Neural cell (in vitro differentiated cells): ENCODE data around the gene HDAC9. TPM values are rescaled to one million over a fixed set of nuclear protein-coding genes. Genes with fewer than 3 reads are reported as not detected.

Source experiments
- H2AFZ ChIP-seq: fragments of 200-600, 300-800 bp; sonication (generic), shearing (Covaris generic); 2 replicates; pipeline ENCODE4 v1.6.0; 2014; ENCODE audit warnings: low read depth, mild to moderate bottlenecking, antibody characterized with exemption, low read length, moderate library complexity
- H3F3A ChIP-seq: fragments of 200-600 bp; shearing (Covaris generic); 2 replicates; pipeline ENCODE4 v1.6.1; 2016; ENCODE audit warnings: mild to moderate bottlenecking, moderate library complexity, mixed read lengths, antibody characterized with exemption, low read length; ENCODE audit not compliant: insufficient read depth, poor library complexity, severe bottlenecking
- H3K27ac ChIP-seq: fragments of 200-600, 300-800 bp; sonication (generic), shearing (Covaris generic); 2 replicates; pipeline ENCODE4 v1.5.1; 2014; ENCODE audit warnings: mild to moderate bottlenecking, low read length, moderate library complexity
- H3K27me3 ChIP-seq: fragments of 300-800, 200-600 bp; sonication (generic), shearing (Covaris generic); 2 replicates; pipeline ENCODE4 v1.6.0; 2014; ENCODE audit warnings: mild to moderate bottlenecking, low read depth, low read length, moderate library complexity; ENCODE audit not compliant: insufficient read depth
- H3K36me3 ChIP-seq: fragments of 300-800, 200-600 bp; sonication (generic), shearing (Covaris generic); 2 replicates; pipeline ENCODE4 v1.5.1; 2014; ENCODE audit warnings: mild to moderate bottlenecking, antibody characterized with exemption, low read length, moderate library complexity; ENCODE audit not compliant: insufficient read depth
- H3K4me2 ChIP-seq: fragments of 300-800, 200-600 bp; sonication (generic), shearing (Covaris generic); 2 replicates; pipeline ENCODE4 v1.6.0; 2014; ENCODE audit warnings: mild to moderate bottlenecking, low read length
- H3K4me3 ChIP-seq: fragments of 300-800, 200-600 bp; sonication (generic), shearing (Covaris generic); 2 replicates; pipeline ENCODE4 v1.5.1; 2014; ENCODE audit warnings: mild to moderate bottlenecking, low read length, moderate library complexity
- H3K79me2 ChIP-seq: fragments of 200-600 bp; shearing (Covaris generic); replicated peaks from 2 replicates; pipeline ENCODE4 v1.6.0; 2014; ENCODE audit warnings: mild to moderate bottlenecking, low read length, moderate library complexity; ENCODE audit not compliant: insufficient read depth
- H3K9ac ChIP-seq: fragments of 300-800, 200-600 bp; sonication (generic), shearing (Covaris generic); 2 replicates; pipeline ENCODE4 v1.6.1; 2016; ENCODE audit warnings: mild to moderate bottlenecking, low read length, mixed read lengths
- H3K9me2 ChIP-seq: fragments of 200-600 bp; shearing (Covaris generic); 2 replicates; pipeline ENCODE4 v1.6.1; 2016; ENCODE audit warnings: mild to moderate bottlenecking, low read length, mixed read lengths; ENCODE audit not compliant: insufficient read depth
- H3K9me3 ChIP-seq: fragments of 200-600, 300-800 bp; sonication (generic), shearing (Covaris generic); 2 replicates; pipeline ENCODE4 v1.6.1; 2016; ENCODE audit warnings: mild to moderate bottlenecking, mixed run types, low read length, moderate library complexity, mixed read lengths
- H4K20me1 ChIP-seq: fragments of 200-600 bp; shearing (Covaris generic); 2 replicates; pipeline ENCODE4 v1.6.1; 2016; ENCODE audit warnings: mild to moderate bottlenecking, mixed run types; ENCODE audit not compliant: insufficient read depth
- CTCF ChIP-seq: fragments of 450-650 bp; IDR thresholded peaks from 2 replicates; pipeline ENCODE4 v1.5.1; 2014; ENCODE audit warnings: antibody characterized with exemption, mild to moderate bottlenecking, moderate library complexity; ENCODE audit not compliant: poor library complexity, severe bottlenecking
- EP300 ChIP-seq: fragments of 450-650 bp; conservative IDR thresholded peaks from 2 replicates; pipeline ENCODE4 v1.6.1; 2014; ENCODE audit warnings: antibody characterized with exemption, mild to moderate bottlenecking, moderate library complexity; ENCODE audit not compliant: poor library complexity, severe bottlenecking
- EZH2 ChIP-seq: fragments of 200-600, 300-800 bp; shearing (Covaris generic), sonication (generic); IDR thresholded peaks from 2 replicates; pipeline ENCODE4 v1.6.1; 2014; ENCODE audit warnings: antibody characterized with exemption, low read length, borderline replicate concordance, mild to moderate bottlenecking; ENCODE audit not compliant: insufficient read depth, poor library complexity, severe bottlenecking
- MXI1 ChIP-seq: fragments of 450-650 bp; conservative IDR thresholded peaks from 2 replicates; pipeline ENCODE4 v1.6.1; 2014; ENCODE audit warnings: antibody characterized with exemption, mild to moderate bottlenecking; ENCODE audit not compliant: poor library complexity, severe bottlenecking
- POLR2AphosphoS5 ChIP-seq: IDR thresholded peaks from 2 replicates; pipeline ENCODE4 v1.6.1; 2012
- RAD21 ChIP-seq: fragments of 450-650 bp; conservative IDR thresholded peaks from 2 replicates; pipeline ENCODE4 v1.6.1; 2014; ENCODE audit warnings: antibody characterized with exemption, mild to moderate bottlenecking, moderate library complexity
- REST ChIP-seq: IDR thresholded peaks from 2 replicates; pipeline ENCODE4 v1.6.1; 2012; ENCODE audit warnings: borderline replicate concordance
- SMC3 ChIP-seq: fragments of 450-650 bp; conservative IDR thresholded peaks from 2 replicates; pipeline ENCODE4 v1.6.1; 2014; ENCODE audit warnings: antibody characterized with exemption, mild to moderate bottlenecking, moderate library complexity; ENCODE audit not compliant: poor library complexity
- TAF1 ChIP-seq: IDR thresholded peaks from 2 replicates; pipeline ENCODE4 v1.6.1; 2012; ENCODE audit warnings: low read depth
- polyA plus RNA-seq: library from polyadenylated mRNA; depleted of rRNA; stranded (reverse); fragments of >200 nt; gene quantifications from 2 replicates; pipeline ENCODE4 v1.2.3, GENCODE V29; 2014

The HDAC9 gene
- polyA plus RNA-seq, 1 donor from 2014 or later, result 15.9 TPM

- TF ChIP-seq EZH2 (no peak), TAF1 (no peak)
Measured at GRCh38 chr7:19015098-19015497, 519.5 kb downstream of the HDAC9 start (continued).

GRCh38 chr7:19016140-19016539 is 520.6 kb downstream of the HDAC9 start:
- Histone ChIP-seq H4K20me1 (no peaks in the 10 kb centered on the region), H3K4me2 (no peak overlapping the region), H3K9me3 (no peaks in the 10 kb centered on the region), H3K27ac (no peak overlapping the region), H2AFZ (no peak overlapping the region), H3F3A (no peaks in the 10 kb centered on the region), H3K27me3 (no peaks in the 10 kb centered on the region), H3K9me2 (no peaks in the 10 kb centered on the region), H3K4me3 (no peak overlapping the region), H3K79me2 (no peaks in the 10 kb centered on the region), H3K36me3 (no peaks in the 10 kb centered on the region), H3K9ac (no peak overlapping the region)
- no peak for TF ChIP-seq RAD21
- TF ChIP-seq EZH2, result no peak
- no peak for TF ChIP-seq MXI1
- TF ChIP-seq REST, result no peak
- TF ChIP-seq POLR2AphosphoS5, result no peak
- no peak for TF ChIP-seq EP300
- no peak for TF ChIP-seq TAF1
- TF ChIP-seq SMC3, result no peak
- no peak for TF ChIP-seq CTCF

- H3K27ac ChIP-seq, result no peak overlapping the region
- TF ChIP-seq RAD21, result no peak
- no peak for TF ChIP-seq EZH2
- no peak overlapping the region for H2AFZ ChIP-seq
- H3K9ac ChIP-seq, result no peak overlapping the region
- no peaks in the 10 kb centered on the region for H3K79me2 ChIP-seq
- no peak overlapping the region for H3K4me2 ChIP-seq
- no peaks in the 10 kb centered on the region for H3K9me3 ChIP-seq
- no peaks in the 10 kb centered on the region for H3K36me3 ChIP-seq
- no peaks in the 10 kb centered on the region for H4K20me1 ChIP-seq
- H3F3A ChIP-seq, result no peaks in the 10 kb centered on the region
- no peaks in the 10 kb centered on the region for H3K9me2 ChIP-seq
- no peak overlapping the region for H3K4me3 ChIP-seq
- no peaks in the 10 kb centered on the region for H3K27me3 ChIP-seq
Measured at GRCh38 chr7:19017374-19017773, 521.8 kb downstream of the HDAC9 start.
